Globus pallidus (tissue), 1 donor: ENCODE data around the gene BCL7A.
"Not testable (repeated sequence)": the region's sequence is repeated elsewhere in the genome, so short reads cannot be mapped to it uniquely, and the experiment has no call there.

Experiments used
- DNase-seq: peaks from one replicate; pipeline ENCODE4 v3.0.0-alpha.2; 2015; ENCODE audit warnings: low spot score

The BCL7A gene

DNA sequence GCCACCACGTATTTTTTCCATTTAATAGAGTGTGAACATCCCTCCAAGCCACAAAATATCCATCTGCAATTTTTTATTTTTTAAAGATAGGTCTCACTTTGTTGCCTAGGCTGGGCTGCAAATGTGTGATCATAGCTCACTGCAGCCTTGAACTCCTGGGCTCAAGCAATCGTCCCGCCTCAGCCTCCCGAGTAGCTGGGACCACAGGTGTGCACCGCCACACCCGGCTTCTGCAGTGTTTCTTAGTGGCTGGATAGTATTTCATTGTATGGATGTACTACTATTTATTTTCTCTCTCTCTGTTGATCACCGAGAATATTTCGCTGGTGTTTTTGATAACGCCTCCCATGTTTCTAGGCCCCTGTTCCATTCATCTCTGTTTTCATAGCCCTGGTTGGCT lies 74.3 kb downstream of the BCL7A start:
- DNase-seq, result no peak

- no peak for DNase-seq
These were observed 75.0 kb downstream of the BCL7A start for GRCh38 chr12:122096591-122097149.

DNA sequence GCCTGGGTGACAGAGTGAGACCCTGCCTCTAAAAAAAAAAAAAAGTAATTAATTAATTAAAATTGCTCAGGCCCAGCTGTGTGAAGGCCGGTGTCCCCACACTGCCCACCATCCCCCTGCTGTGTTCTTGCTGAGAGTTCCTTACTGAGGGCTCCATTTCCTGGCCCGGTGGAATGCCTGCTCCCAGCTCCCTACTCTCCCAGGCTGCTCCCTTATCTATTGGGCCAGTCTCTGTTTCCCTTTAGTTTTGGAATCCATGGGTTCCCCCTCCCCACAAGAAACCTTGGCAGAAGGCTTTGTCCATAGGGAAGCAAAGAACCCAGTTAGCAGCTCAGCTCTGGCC lies 75.9 kb downstream of the BCL7A start:
- DNase-seq, result no peak

DNA sequence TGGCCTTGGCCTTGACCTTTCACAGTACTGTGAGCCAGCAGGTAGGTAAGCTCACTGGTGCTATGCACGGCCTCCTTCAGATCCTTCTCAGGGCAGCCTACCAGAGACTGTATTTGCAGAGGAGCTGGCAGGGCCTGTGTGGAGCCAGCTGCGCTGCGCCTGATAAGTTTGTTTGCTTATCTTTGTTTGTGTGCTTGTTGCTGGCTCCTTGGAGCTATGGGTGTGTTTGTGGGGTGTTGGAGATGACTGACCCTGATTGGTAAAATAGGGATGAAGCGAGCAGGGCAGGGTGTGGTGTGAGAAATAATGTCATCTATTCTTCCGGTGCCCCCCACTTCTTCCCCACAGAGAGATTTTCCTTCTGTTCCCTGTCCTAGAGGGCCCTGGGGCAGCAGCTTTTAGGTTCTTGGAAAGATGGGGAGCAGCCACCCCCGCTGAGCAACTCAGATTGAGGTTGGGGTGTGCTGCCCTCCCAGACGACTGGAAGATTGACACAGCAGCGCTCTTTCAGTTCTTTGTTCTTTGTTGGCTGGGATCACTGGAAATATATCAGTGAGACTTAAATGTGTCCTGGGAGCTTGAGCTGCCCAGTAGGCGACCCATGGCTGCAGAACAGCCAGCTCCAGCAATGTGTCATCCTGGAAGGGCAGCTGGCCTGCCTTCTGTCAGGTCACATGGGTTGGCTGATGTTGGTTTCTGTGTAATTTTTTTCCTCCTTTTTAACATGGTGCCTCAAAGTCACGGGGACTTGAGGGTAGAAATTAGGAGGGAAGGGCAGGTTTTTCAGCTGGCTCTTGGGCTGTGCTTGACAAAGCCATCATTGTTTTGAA lies 76.5 kb downstream of the BCL7A start:
- peak; percentile 92 for DNase-seq

GRCh38 chr12:122099280-122099749 lies 77.6 kb downstream of the BCL7A start:
- no peak for DNase-seq

- no peak for DNase-seq
These were observed 78.2 kb downstream of the BCL7A start for GRCh38 chr12:122099856-122100255.

DNA sequence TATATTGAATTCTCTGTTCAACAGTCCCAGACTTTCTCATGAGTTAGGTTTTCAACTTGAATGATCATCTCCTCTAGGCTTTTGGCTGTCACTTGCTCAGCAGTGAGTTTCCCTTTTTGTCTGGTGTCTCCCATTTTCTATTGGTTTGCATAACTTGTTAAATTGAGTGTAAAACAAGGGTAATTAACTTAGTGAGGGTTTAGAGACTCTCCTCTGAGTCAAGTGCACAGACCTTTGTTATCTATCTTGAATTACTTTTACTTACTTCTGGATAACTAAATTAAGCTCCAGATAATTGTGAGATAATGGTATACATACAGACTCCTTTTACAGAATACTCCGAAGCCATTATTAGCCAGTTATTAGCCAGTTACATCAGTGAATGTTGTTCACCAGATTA lies 78.9 kb downstream of the BCL7A start:
- DNase-seq, result no peak

- DNase-seq, result no peak
These were observed 80.6 kb downstream of the BCL7A start for GRCh38 chr12:122102331-122102730.

DNA sequence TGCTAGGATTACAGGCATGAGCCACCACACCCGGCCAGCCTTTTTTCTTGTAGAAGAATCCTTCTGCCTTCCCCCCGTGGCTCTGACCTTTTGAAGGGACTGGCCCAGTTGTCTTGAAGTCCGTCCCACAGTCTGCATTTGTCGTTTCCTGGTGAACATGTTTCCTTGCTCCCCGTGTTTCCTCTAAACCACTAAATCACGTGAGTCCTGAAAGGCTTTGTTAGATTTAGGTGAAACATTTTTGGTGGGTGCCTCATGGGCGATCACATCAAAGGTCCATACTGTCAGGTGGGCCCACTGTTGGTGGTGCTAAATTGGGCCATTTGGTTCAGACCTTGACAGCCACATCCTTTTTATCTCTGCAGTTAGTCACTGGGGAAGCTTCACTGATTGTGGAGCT lies 83.2 kb downstream of the BCL7A start:
- DNase-seq, result no peak

DNA sequence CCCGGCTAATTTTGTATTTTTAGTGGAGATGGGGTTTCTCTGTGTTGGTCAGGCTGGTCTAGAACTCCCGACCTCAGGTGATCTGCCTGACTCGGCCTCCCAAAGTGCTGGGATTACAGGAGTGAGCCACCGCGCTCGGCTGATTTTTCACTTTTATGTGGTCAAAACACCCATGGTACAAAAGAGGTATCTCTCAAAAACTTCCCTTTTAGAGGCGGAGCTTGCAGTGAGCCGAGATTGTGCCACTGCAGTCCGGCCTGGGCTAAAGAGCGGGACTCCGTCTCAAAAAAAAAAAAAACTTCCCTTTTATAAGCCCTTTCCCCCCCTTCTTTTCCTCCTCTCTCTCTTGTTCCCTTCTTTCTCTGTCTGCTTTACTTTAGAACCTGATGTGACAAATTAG lies 83.8 kb downstream of the BCL7A start:
- not testable (repeated sequence) for DNase-seq

GRCh38 chr12:122106843-122107242 lies 85.2 kb downstream of the BCL7A start:
- DNase-seq, result no peak

DNA sequence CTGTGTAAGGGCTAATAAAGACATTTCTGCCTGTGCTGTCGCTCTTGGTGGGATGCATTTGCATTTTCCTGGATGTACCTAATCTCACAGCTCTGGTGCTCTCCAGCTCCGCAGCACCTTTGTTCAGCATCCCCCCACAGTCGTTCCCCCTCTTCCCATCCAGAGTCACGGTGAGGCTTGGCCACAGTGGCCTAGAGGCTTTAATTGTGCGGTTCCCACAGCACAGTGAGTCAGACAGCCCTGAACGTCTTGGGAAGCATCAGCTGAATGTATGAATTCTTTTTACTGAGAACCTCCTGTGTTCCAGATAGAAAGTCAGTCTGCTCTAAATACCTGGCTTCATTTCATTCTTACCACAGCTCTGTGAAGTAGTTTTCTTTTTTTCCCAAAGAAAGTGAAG lies 85.6 kb downstream of the BCL7A start:
- DNase-seq, result no peak

DNA sequence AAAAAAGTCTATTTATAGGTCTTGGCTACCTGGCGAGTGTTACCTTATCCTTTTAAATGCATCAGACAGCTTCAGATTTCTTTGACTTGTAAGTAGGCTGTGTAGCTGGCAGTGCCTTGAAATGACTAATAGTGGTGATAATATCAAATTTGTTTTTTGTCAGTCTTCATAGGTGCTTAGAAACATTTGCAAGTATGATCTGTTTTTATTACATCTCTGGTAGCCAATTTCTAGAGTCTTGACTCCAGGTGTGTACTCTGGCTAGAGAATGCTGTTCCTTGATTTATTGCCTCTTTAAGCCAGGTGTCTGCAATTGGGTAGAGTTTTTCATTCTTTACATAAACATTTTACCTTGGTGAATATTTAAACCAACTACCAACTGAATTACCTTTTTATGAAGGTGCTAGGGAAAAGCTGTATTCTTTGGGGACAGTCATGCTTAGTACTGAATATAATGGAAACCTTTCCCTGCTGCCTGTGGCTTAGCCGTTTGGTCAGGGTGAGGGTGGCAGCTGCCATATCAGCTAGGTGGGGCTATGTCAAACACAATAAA lies 89.5 kb downstream of the BCL7A start:
- no peak for DNase-seq
